DOHH2 (cell line): ENCODE measurements around the gene TDRD12.
"Not testable (repeated sequence)": the region's sequence is repeated elsewhere in the genome, so short reads cannot be mapped to it uniquely, and the experiment has no call there.

Source experiments
- EZH2phosphoT487 ChIP-seq: fragments of 200-600 bp; sonication (generic); IDR thresholded peaks from 2 replicates; pipeline ENCODE4 v1.6.1; 2017; ENCODE audit warnings: borderline replicate concordance, mild to moderate bottlenecking, antibody characterized with exemption, low read length, moderate library complexity, mixed read lengths
- TF ChIP-seq, protein P1 (sequence below): fragments of 200-600 bp; sonication (generic); IDR thresholded peaks from one replicate; pipeline ENCODE4 v1.5.1; 2014; ENCODE audit warnings: antibody characterized with exemption, mild to moderate bottlenecking, low read depth, low read length; ENCODE audit not compliant: poor library complexity, severe bottlenecking

- not testable (repeated sequence) for TF ChIP-seq EZH2phosphoT487
- TF ChIP-seq, protein P1, sequence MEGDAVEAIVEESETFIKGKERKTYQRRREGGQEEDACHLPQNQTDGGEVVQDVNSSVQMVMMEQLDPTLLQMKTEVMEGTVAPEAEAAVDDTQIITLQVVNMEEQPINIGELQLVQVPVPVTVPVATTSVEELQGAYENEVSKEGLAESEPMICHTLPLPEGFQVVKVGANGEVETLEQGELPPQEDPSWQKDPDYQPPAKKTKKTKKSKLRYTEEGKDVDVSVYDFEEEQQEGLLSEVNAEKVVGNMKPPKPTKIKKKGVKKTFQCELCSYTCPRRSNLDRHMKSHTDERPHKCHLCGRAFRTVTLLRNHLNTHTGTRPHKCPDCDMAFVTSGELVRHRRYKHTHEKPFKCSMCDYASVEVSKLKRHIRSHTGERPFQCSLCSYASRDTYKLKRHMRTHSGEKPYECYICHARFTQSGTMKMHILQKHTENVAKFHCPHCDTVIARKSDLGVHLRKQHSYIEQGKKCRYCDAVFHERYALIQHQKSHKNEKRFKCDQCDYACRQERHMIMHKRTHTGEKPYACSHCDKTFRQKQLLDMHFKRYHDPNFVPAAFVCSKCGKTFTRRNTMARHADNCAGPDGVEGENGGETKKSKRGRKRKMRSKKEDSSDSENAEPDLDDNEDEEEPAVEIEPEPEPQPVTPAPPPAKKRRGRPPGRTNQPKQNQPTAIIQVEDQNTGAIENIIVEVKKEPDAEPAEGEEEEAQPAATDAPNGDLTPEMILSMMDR: not testable (repeated sequence)
Observed at GRCh38 chr19:32848035-32848434, 128.5 kb downstream of the TDRD12 start.
